Hepatocyte (in vitro differentiated cells): ENCODE measurements around the gene TRMT10A.

ENCODE experiments used
- EZH2 ChIP-seq: fragments of 200-600 bp; sonication (generic); IDR thresholded peaks from 2 replicates; pipeline ENCODE4 v1.6.1; 2016; ENCODE audit warnings: antibody characterized with exemption, mild to moderate bottlenecking, borderline replicate concordance
- EZH2phosphoT487 ChIP-seq: fragments of 200-600 bp; sonication (generic); IDR thresholded peaks from one replicate; pipeline ENCODE4 v1.6.1; 2018; ENCODE audit warnings: antibody characterized with exemption, mild to moderate bottlenecking, low read depth, moderate library complexity; ENCODE audit not compliant: unreplicated experiment, severe bottlenecking
- TF ChIP-seq, protein P1 (sequence below): fragments of 200-600 bp; sonication (generic); IDR thresholded peaks from 2 replicates; pipeline ENCODE4 v1.5.1; 2016; ENCODE audit warnings: antibody characterized with exemption, mild to moderate bottlenecking; ENCODE audit not compliant: poor library complexity

- TF ChIP-seq, protein P1, sequence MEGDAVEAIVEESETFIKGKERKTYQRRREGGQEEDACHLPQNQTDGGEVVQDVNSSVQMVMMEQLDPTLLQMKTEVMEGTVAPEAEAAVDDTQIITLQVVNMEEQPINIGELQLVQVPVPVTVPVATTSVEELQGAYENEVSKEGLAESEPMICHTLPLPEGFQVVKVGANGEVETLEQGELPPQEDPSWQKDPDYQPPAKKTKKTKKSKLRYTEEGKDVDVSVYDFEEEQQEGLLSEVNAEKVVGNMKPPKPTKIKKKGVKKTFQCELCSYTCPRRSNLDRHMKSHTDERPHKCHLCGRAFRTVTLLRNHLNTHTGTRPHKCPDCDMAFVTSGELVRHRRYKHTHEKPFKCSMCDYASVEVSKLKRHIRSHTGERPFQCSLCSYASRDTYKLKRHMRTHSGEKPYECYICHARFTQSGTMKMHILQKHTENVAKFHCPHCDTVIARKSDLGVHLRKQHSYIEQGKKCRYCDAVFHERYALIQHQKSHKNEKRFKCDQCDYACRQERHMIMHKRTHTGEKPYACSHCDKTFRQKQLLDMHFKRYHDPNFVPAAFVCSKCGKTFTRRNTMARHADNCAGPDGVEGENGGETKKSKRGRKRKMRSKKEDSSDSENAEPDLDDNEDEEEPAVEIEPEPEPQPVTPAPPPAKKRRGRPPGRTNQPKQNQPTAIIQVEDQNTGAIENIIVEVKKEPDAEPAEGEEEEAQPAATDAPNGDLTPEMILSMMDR: no peak
- no peak for TF ChIP-seq EZH2phosphoT487
- no peak for TF ChIP-seq EZH2
Observed at GRCh38 chr4:99608417-99608816, 44.6 kb upstream of the TRMT10A start.
